GM10847 (cell line): ENCODE results near the gene PRRG2.

Source experiments
- POLR2A ChIP-seq: IDR thresholded peaks from 2 replicates; pipeline ENCODE4 v1.6.1; 2011; ENCODE audit not compliant: insufficient read length; ENCODE audit errors: extremely low read depth

The PRRG2 gene

DNA sequence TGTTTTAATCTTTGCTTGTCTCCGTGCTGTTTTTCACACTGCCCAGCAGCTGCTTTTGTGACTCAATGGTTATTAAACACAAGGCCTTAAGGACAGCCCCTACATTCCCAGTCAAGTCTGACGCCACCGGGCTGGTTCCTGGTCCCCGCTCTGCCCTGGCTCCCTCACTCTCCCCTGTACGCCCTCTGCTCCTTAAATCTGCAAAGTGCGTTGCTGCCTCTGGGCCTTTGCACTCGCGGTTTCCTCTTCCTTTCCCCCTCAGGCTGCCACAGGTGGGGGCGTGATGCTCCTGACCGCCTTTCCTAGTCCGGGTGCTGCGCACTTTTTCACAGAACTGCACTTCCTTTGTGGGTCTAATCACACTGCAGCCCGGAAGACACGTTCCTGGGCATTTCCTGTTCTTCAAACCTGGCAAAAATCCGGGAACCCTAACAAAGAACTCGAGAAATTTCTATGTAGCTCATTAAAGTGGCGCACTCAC, 26.4 kb upstream of the PRRG2 start:
- TF ChIP-seq POLR2A: no peak

DNA sequence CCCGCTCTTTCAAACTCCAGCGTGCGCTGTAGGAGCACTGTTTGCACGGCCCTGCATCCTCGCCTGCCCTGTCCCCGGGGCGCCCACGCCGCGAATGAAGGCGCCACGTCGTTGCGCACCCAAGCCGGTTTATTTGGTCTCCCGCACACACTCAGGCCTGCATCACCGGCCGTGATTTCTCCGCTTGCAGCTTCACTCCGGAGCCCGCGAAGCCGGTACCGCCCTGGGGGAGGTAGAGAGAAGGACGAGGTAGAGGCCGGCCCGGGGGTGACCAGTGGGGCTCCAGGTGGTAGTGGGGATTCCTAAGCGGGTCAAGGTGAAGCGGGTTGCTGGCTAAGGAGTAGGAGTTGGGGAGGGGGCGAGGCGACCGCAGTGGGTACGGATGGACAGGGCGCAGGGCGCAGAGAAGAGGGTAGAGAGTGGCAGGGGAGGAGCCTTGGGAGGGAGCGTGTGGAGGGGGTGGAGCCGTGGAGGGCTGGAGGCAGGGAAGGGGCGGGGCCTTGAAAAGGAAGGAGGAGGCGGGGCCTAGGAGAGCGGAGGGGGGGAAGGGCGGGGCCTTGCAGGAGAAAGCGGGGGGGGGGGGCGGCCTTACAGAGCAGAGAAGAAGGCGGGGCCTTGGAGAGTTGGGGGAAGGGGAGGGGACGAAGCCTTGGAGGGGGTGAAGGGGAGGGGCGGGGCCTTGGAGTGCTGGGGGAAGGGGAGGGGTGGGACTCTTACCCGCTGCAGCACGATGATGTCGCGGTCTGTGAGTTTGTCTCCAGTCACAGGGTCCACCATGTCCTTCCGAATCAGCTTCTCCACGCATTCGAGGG, 25.3 kb upstream of the PRRG2 start:
- TF ChIP-seq POLR2A: no peak

DNA sequence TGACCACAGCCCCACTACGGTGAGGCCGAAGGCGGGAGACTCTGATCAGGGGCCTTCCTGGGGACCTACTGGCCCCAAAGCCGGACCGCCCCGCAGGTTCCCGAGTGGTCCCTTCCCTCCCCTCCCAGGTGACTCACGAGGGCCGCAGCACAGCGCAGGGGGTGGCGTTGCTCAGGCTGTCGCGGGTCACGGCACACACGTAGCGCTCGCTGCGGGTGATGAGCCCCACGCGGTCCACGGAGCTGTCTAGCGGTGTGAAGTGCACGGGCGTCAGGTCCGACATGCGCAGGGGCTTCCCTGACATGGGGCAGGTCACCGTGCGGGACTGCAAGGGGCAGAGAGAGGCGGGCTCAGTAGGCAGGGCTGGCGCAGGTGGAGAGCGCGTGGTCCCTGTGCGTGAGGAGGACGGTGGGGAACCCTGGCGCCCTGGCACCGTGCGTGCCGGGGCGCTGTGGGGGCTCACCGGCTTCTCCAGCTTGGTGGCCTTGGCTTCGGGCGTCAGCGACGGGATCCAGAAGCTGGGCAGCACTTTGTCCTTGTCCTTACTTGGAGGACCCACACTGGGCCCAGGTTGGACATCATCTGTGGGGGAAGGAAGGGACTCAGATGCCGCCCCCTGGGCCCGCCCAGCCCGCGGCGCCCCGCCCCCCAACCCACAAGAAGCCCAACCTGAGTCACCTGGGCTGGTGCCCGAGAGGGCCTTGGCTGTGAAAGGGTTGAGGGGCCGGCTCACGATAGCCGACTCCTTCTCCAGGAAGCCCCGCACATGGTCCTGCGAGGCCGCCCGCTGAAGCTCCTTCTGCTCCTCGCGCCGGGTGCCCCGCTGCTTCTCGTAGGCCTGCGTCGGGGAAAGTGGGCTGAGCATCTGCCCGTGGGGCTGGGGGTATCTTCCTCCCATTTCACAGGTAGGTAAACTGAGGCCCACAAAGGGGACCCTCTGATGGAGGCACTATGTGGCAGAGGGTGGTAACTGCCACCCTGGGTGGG, 24.4 kb upstream of the PRRG2 start:
- TF ChIP-seq POLR2A: no peak

GRCh38 chr19:49557641-49558325, 23.3 kb upstream of the PRRG2 start:
- no peak for TF ChIP-seq POLR2A

DNA sequence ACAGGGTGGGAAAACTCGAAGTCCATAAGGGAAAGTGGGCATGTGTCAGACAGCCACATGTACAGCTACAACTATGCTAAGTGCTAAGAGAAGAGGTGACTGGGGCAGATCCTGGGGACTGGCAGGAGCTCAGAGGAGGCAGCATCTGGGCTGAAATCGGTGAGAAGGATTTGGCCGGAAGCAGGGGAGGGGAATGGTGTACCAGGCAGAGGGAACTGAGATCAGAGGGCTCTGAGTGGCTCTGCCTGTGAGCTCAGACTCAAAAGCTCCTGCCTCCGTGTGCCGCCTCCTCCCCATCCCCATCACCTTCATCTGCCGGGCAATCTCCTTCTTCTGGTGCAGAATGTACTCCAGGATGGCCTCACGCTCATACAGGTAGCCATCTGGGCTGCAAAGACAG, 22.5 kb upstream of the PRRG2 start:
- TF ChIP-seq POLR2A: no peak

DNA sequence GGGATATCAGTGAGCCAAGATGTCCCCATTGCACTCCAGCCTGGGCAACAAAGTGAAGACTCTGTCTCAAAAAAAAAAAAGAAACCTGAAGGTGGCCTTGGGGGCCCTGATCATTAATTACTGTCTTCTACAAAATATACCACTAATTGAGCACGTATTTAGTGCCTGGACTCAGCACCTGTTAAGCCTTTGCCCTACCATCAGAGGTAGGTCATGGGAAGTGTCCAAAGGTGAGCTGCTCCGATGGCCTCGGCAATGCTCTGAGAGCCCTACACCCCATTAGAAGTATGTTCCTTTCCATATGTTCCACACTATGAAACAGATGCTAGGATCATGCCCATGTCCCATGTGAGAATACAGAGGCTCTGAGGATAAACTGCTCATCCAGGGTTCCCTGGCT, 21.7 kb upstream of the PRRG2 start:
- no peak for TF ChIP-seq POLR2A

GRCh38 chr19:49559928-49560327, 21.2 kb upstream of the PRRG2 start:
- TF ChIP-seq POLR2A: no peak

- TF ChIP-seq POLR2A: no peak
These were observed 20.7 kb upstream of the PRRG2 start for GRCh38 chr19:49560358-49560900.

GRCh38 chr19:49564616-49565045, 16.5 kb upstream of the PRRG2 start:
- no peak for TF ChIP-seq POLR2A

DNA sequence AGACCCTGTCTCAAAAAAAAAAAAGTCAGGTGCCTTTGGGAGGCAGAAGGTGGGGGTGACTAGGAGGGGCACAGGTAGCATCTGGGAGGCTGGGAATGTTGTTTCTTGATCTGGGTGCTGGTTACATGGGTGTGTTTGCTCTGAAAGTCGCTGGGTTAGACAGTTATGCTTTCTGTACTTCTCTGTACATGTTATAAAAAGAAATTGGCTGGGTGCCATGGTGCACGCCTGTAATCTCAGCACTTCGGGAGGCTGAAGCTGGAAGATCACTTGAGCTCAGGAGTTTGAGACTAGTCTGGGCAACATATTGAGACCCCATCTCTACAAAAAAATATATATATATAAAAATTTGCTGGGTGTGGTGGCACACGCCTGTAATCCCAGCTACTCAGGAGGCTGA, 15.9 kb upstream of the PRRG2 start:
- TF ChIP-seq POLR2A: no peak

- TF ChIP-seq POLR2A: no peak
These were observed 14.8 kb upstream of the PRRG2 start for GRCh38 chr19:49566302-49566701.

DNA sequence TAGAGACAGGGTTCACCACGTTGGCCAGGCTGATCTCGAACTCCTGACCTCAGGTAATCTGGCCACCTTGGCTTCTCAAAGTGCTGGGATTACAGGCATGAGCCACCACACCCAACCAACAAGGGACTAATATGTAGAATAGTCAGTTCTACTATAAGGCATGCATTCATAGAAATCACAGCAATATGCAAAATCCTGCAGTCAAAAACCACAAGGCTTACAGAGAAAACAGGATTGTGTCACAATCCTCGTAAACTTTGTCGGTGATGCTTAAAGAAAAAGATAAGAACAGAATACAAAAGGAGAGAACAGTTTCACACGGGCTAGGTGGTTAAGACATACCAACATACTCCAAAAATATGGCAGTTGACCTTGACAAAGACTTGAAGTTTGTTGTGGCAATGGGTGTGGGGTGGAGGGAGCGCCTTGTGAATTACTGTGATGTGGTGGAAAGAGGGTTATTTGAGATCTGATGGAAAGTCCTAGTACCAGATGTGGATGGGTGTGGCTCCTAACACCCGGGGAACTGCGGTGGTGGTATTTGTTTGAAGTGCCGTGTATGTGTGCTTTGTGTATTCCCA, 13.2 kb upstream of the PRRG2 start:
- TF ChIP-seq POLR2A: no peak

- no peak for TF ChIP-seq POLR2A
These were observed 10.8 kb upstream of the PRRG2 start for GRCh38 chr19:49570138-49570856.
